ENCODE results near the gene RAB21. TPM values are rescaled to one million over a fixed set of nuclear protein-coding genes. Genes with fewer than 3 reads are reported as not detected.

Gene RAB21, protein sequence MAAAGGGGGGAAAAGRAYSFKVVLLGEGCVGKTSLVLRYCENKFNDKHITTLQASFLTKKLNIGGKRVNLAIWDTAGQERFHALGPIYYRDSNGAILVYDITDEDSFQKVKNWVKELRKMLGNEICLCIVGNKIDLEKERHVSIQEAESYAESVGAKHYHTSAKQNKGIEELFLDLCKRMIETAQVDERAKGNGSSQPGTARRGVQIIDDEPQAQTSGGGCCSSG
- total RNA-seq (2014; rRNA removed; shearing (Covaris generic)), result 23.7 and 46.8 TPM in 2 replicates

DNA sequence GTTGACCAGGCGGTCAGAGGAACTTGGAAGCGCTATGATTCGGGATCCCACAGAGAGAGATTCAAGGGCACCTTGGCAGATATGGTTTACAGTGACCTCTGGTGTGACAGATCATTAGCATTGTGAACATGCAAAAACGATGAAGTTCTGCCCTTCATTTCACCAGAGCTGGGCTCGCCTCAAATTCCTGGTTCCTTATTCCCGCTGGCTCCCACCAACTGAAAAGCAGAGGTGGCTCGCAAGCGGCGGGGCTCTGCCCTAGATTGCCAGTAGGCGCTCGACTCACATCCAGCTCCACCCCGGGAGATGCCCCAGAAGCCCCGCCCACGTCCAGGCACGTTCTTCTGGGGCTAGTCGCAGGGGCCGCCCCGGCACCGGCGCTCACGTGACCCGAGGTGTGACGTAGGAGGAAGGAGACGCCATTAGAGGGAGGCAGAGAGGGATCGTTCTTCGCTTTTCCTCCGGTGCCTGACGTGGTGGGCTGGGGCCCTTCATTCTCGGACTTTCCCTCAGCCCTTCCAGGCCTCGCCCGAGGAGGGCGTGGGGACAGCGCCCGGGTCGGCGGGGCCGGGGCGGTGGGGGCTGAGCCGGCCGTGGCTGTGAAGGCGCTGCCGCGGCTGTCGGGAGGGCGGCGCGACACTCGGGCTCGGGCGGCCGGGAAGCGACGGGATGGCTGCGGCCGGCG is at the start of gene RAB21:
RAB21 (plus strand) TSS at position 403 of the 685 bp plus-strand sequence; CDS start at position 670, 267 bp downstream.

Other genes starting within 250 kb of the RAB21 start
- gene ZFC3H1, start 91.0 kb upstream of the RAB21 start, total RNA-seq (2014; rRNA removed; shearing (Covaris generic)), result 25.0 and 38.9 TPM in 2 replicates
- gene THAP2, start 90.6 kb upstream of the RAB21 start, total RNA-seq (2014; rRNA removed; shearing (Covaris generic)), result 1.2 TPM in 2 replicates
- 6.5 and 23.2 TPM in 2 replicates for gene TMEM19, start 68.8 kb upstream of the RAB21 start, total RNA-seq (2014; rRNA removed; shearing (Covaris generic))
- 19.1 and 21.9 TPM in 2 replicates for gene TBC1D15, start 84.9 kb downstream of the RAB21 start, total RNA-seq (2014; rRNA removed; shearing (Covaris generic))
- not detected in 2 replicates for gene TPH2, start 184.0 kb downstream of the RAB21 start, total RNA-seq (2014; rRNA removed; shearing (Covaris generic))

All from A375 (cell line).